GM12878 (cell line): Measurements from ENCODE around the gene SPRN.

Source experiments
- CBX5 ChIP-seq: sonication (generic); IDR thresholded peaks from 2 replicates; pipeline ENCODE4 v1.6.1; 2016; ENCODE audit warnings: low read depth, moderate library complexity, mild to moderate bottlenecking, inconsistent platforms
- EGR1 ChIP-seq, 2 experiments: IDR thresholded peaks; 1 replicate in 1 of 2; 2 replicates in 1 of 2; pipeline ENCODE4 v1.6.1; 2011 to 2012; ENCODE audit warnings: low read depth in 2 of 2, low read length in 2 of 2, borderline replicate concordance in 1 of 2, mild to moderate bottlenecking in 1 of 2, moderate library complexity in 1 of 2
- MYC ChIP-seq: IDR thresholded peaks from 2 replicates; pipeline ENCODE4 v1.6.1; 2011; ENCODE audit warnings: mild to moderate bottlenecking, low read length, moderate library complexity, inconsistent platforms; ENCODE audit not compliant: insufficient read depth, insufficient replicate concordance, insufficient read length, severe bottlenecking
- NFIC ChIP-seq: IDR thresholded peaks from 2 replicates; pipeline ENCODE4 v1.6.1; 2012; ENCODE audit warnings: low read depth, mild to moderate bottlenecking, inconsistent platforms, low read length, moderate library complexity
- POLR2A ChIP-seq: IDR thresholded peaks from 2 replicates; pipeline ENCODE4 v1.6.1; 2011; ENCODE audit warnings: low read depth, mild to moderate bottlenecking, low read length
- POLR2AphosphoS5 ChIP-seq: IDR thresholded peaks from 2 replicates; pipeline ENCODE4 v1.6.1; 2011; ENCODE audit warnings: mild to moderate bottlenecking, low read length, inconsistent platforms
- SRF ChIP-seq, 2 experiments: IDR thresholded peaks; 2 replicates each; pipeline ENCODE4 v1.6.1; 2011; ENCODE audit warnings: low read depth in 2 of 2, low read length in 2 of 2, mild to moderate bottlenecking in 1 of 2, moderate library complexity in 1 of 2
- ZSCAN29 ChIP-seq: fragments of 450-650 bp; IDR thresholded peaks from 2 replicates; pipeline ENCODE4 v1.6.1; 2017; ENCODE audit warnings: mild to moderate bottlenecking, moderate library complexity
- TF ChIP-seq, protein P1 (sequence below), 3 experiments: IDR thresholded peaks in 2 of 3; conservative IDR thresholded peaks in 1 of 3; 2 replicates each; pipeline ENCODE4 v1.5.1; 2011; ENCODE audit warnings: low read depth in 3 of 3, low read length in 3 of 3, mild to moderate bottlenecking in 3 of 3, control low read depth in 2 of 3, moderate library complexity in 2 of 3, inconsistent platforms in 1 of 3, mixed read lengths in 1 of 3; ENCODE audit not compliant: control insufficient read depth in 2 of 3, insufficient read depth in 1 of 3; ENCODE audit errors: extremely low read depth in 1 of 3

DNA sequence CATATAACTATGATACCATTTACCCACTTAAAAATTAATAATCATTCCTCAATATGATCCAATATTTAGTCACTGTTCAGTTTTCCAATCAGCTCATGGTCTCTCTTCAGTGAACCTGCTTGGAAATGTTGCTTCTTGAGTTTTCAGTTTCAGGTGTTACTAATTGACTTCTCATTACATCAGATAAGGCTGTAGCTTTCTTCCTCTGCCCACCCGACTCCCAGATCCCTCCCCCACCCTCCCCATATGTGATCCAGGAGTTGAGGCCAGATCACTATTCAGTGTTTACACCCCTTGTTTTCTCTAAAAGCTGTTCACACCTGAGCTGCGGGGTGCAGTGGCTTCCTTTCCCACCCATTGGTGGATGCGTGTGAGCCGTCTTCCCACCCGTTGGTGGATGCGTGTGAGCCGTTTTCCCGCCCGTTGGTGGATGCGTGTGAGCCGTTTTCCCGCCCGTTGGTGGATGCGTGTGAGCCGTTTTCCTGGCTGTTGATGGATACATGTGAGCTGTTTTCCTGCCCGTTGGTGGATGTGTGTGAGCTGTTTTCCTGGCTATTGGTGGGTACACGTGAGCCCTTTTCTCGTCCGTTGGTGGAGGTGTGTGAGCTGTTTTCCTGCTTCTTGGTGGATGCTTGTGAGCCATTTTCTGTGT, 33.7 kb downstream of the SPRN start:
- TF ChIP-seq ZSCAN29 (no peak), CBX5 (no peak), EGR1 (IDR thresholded peaks at IDR 0.05; ENCODE audit: borderline replicate concordance in 1 of 2, low read depth in 2 of 2, low read length in 2 of 2) (no peak), MYC (no peak), NFIC (no peak), POLR2A (no peak), POLR2AphosphoS5 (no peak; the same call in 1 of the 2 replicates), SRF (IDR thresholded peaks at IDR 0.05; ENCODE audit: low read depth in 2 of 2, low read length in 2 of 2) (no peak)
- TF ChIP-seq, protein P1, sequence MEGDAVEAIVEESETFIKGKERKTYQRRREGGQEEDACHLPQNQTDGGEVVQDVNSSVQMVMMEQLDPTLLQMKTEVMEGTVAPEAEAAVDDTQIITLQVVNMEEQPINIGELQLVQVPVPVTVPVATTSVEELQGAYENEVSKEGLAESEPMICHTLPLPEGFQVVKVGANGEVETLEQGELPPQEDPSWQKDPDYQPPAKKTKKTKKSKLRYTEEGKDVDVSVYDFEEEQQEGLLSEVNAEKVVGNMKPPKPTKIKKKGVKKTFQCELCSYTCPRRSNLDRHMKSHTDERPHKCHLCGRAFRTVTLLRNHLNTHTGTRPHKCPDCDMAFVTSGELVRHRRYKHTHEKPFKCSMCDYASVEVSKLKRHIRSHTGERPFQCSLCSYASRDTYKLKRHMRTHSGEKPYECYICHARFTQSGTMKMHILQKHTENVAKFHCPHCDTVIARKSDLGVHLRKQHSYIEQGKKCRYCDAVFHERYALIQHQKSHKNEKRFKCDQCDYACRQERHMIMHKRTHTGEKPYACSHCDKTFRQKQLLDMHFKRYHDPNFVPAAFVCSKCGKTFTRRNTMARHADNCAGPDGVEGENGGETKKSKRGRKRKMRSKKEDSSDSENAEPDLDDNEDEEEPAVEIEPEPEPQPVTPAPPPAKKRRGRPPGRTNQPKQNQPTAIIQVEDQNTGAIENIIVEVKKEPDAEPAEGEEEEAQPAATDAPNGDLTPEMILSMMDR (IDR thresholded peaks at IDR 0.05 in 2 of 3, conservative IDR thresholded peaks at IDR 0.05 in 1 of 3; ENCODE audit: control insufficient read depth in 2 of 3, extremely low read depth in 1 of 3, insufficient read depth in 1 of 3, low read depth in 3 of 3, low read length in 3 of 3): no peak
